Measurements from ENCODE around the gene RP9.

The RP9 gene

DNA sequence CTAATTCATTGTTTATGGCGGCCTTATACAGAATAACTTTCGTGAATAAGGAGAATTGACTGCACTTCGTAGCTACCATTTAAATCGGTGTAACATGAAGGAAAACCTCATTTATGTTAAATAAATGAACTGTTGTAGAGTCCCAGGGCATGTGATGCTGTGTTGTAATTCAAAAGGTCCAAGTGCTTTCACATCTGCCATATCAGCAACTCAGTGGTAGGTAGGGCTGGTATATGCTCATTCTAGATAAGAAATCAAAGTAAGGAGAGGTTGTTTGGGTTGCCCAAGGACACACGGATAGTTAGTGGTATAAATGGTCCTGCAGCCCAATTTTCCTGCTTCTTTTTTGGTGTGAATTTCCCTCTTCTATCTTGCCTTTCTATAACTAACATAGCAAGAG, 36.0 kb upstream of the RP9 start:
- no peak for DNase-seq (ENCODE audit: low read depth in 2 of 2)
- TF ChIP-seq, protein P1, sequence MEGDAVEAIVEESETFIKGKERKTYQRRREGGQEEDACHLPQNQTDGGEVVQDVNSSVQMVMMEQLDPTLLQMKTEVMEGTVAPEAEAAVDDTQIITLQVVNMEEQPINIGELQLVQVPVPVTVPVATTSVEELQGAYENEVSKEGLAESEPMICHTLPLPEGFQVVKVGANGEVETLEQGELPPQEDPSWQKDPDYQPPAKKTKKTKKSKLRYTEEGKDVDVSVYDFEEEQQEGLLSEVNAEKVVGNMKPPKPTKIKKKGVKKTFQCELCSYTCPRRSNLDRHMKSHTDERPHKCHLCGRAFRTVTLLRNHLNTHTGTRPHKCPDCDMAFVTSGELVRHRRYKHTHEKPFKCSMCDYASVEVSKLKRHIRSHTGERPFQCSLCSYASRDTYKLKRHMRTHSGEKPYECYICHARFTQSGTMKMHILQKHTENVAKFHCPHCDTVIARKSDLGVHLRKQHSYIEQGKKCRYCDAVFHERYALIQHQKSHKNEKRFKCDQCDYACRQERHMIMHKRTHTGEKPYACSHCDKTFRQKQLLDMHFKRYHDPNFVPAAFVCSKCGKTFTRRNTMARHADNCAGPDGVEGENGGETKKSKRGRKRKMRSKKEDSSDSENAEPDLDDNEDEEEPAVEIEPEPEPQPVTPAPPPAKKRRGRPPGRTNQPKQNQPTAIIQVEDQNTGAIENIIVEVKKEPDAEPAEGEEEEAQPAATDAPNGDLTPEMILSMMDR (IDR thresholded peaks at IDR 0.05; ENCODE audit: low read depth, low read length): no peak
- no peak overlapping the region for H3K4me3 ChIP-seq (replicated peaks in 1 of 2; ENCODE audit: low read depth in 2 of 2, low read length in 2 of 2)

DNA sequence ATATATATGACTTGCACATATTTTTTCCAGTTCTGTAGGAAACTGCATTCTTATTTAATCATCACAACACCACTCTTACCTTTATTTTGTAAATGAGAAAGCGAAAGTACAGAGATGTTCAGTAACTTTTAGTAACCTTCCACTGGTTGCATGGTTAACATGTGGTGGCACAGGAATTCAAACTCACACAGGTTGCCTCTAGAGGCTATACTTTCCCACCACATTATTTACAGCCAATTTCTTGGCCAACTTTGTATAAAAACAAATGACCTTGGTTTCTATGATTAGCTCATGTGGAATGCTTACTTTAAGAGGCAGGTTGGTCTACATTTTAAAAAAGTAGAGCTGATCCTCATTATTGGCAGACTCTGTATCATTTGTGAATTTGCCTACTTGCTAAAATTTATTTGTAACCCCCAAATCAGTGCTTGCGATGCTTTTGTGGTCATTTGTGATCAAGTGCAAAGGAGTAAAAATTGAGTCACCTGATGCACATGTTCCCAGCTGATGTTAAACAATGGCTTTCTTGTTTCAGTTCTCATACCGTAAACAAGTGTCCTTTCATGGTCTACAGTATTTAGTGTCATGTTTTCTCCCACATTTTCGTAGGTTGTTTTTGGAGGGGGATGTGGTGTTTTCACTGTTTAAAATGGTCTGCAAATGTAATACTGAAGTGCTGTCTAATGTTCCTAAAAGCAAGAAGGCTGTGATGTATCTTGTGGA, 35.0 kb upstream of the RP9 start:
- TF ChIP-seq, protein P1 (IDR thresholded peaks at IDR 0.05; ENCODE audit: low read depth, low read length): no peak
- DNase-seq (ENCODE audit: low read depth in 2 of 2): peak in 1 of 2 donors; percentile 37
- H3K4me3 ChIP-seq (replicated peaks in 1 of 2; ENCODE audit: low read depth in 2 of 2, low read length in 2 of 2): no peak overlapping the region

DNA sequence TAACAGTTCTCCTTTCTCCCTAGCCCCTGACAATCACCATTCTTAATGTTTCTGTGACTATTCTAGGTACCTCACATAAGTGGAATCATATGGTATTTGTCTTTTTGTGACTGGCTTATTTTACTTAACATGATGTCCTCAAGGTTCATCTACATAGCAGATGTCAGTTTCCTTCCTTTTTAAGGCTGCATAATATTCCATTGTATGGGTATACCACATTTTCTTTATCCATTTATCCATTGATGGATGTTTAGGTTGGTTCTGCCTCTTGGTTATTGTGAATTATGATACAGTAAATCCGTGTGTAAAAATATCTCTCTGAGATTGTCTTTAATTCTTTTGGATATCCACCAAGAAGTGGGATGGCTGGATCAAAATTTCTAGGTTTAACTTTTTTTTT, 33.4 kb upstream of the RP9 start:
- TF ChIP-seq, protein P1 (IDR thresholded peaks at IDR 0.05; ENCODE audit: low read depth, low read length): no peak
- DNase-seq (ENCODE audit: low read depth in 2 of 2): no peak
- no peak overlapping the region for H3K4me3 ChIP-seq (replicated peaks in 1 of 2; ENCODE audit: low read depth in 2 of 2, low read length in 2 of 2)

- TF ChIP-seq, protein P1 (IDR thresholded peaks at IDR 0.05; ENCODE audit: low read depth, low read length): no peak
- no peak for DNase-seq (ENCODE audit: low read depth in 2 of 2)
Measured at GRCh38 chr7:33137103-33137502, 27.9 kb upstream of the RP9 start.

DNA sequence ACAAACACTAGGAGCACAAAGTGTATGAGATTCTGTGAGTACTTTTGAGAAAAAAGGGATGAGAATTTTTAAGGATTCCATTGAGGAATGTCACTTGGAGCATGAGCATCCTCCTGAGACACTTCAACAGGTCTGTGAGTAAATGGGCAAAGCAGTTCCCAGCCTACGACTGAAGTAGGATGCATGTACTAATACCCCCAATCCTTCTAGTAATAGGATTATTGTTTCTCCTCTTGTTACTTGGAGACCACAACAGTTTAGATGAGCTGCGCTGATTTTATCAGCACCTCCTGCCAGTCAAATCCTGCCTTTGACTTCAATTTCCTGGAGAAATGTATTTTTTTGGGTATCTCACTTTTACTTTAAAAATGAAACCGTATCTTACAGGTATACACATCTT, 21.0 kb upstream of the RP9 start:
- TF ChIP-seq, protein P1 (IDR thresholded peaks at IDR 0.05; ENCODE audit: low read depth, low read length): no peak
- peak overlapping the region; percentile 90 to 91 for H3K4me3 ChIP-seq (replicated peaks in 1 of 2; ENCODE audit: low read depth in 2 of 2, low read length in 2 of 2)
- peak; percentile 15 to 17 for DNase-seq (ENCODE audit: low read depth in 2 of 2)

More at GRCh38 chr7:33137103-33137502, 27.9 kb upstream of the RP9 start:
- no peak overlapping the region for H3K4me3 ChIP-seq (replicated peaks in 1 of 2; ENCODE audit: low read depth in 2 of 2, low read length in 2 of 2)

DNA sequence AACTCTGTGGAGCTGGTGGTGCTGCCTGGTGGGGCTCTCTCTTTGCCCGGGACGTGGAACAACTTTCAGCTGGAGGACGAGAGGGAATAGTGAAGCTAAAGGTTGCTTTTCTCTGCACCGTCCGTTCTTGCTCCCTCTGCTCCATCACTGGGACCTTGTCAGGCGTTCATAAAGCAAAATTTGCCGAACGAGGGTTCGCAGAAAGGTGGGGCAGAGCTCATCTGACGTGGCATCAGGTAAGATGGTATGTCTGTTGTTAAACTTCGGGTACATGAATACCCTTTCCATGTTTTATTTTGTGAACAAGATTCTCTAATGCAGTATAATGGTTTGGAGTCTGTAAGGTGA, 20.6 kb upstream of the RP9 start:
- peak overlapping the region; percentile 90 to 91 for H3K4me3 ChIP-seq (replicated peaks in 1 of 2; ENCODE audit: low read depth in 2 of 2, low read length in 2 of 2)
- TF ChIP-seq, protein P1 (IDR thresholded peaks at IDR 0.05; ENCODE audit: low read depth, low read length): no peak
- DNase-seq (ENCODE audit: low read depth in 2 of 2): no peak

All from cardiac fibroblast (primary cell).